Measurements from ENCODE around the gene PCDHGC3. TPM values are rescaled to one million over a fixed set of nuclear protein-coding genes. Genes with fewer than 3 reads are reported as not detected.

PCDHGC3 gene
- total and polyA plus RNA-seq, 9 of the 15 experiments (the other 6 are each of a cell fraction or from before 2014, with no cell fraction given), result 0.07 TPM; not detected in 8

DNA sequence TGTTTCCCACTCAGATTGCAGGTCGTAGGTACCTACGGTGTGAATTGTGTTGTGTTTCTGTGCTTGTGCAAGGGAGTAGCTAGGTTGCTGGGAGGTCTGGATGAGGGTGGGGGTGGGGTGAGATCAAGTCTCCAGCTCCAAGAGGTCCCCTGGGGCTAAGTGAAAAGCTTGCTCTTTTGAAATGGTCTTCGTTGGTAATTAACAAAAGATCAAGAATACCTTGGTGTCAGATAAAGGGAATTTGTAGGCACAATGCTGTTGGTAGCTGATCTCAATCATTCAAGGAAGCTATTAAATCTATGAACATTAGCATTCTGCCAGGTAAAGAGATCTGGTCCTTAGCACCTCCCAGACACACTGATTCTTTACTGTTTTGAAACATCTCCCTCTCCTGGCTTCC is 8.1 kb downstream of the PCDHGC3 start:
- FAIRE-seq, result no peak
- Histone ChIP-seq H3K9me3 (replicated peaks; ENCODE audit: control insufficient read depth, insufficient read depth, low read depth, low read length) (no peaks in the 10 kb centered on the region), H3K4me1 (replicated peaks in 1 of 2; ENCODE audit: control insufficient read depth in 2 of 2, insufficient read depth in 2 of 2, low read length in 2 of 2) (peaks cover 0 to 6% of the 10 kb centered on the region in 2 experiments; a peak in 2 of 5 replicates), H3K9ac (ENCODE audit: insufficient read depth in 1 of 2, low read depth in 2 of 2, low read length in 2 of 2) (no peak overlapping the region), H2AFZ (ENCODE audit: low read depth, low read length) (no peak overlapping the region), H3K4me3 (no peak overlapping the region), H3K9me1 (ENCODE audit: control insufficient read depth, insufficient read depth, low read length) (no peaks in the 10 kb centered on the region), H3K36me3 (ENCODE audit: control insufficient read depth, insufficient read depth, low read length) (no peaks in the 10 kb centered on the region), H3K4me2 (ENCODE audit: insufficient read depth, low read length) (no peak overlapping the region), H3K27ac (ENCODE audit: extremely low read depth, low read depth, low read length) (no peak overlapping the region), H4K20me1 (replicated peaks; ENCODE audit: control insufficient read depth, insufficient read depth, low read length) (no peaks in the 10 kb centered on the region), H3K27me3 (ENCODE audit: control insufficient read depth in 2 of 2, insufficient read depth in 2 of 2, low read length in 2 of 2) (peaks cover 41 to 45% of the 10 kb centered on the region in 2 experiments), H3K79me2 (ENCODE audit: control insufficient read depth, insufficient read depth, low read length) (no peaks in the 10 kb centered on the region)
- intact Hi-C loops (cut with micrococcal nuclease) (no loop called here), in situ Hi-C loops (cut with MboI) (no loop called here)
- peak in 1 of 4 experiments; percentile 3 for DNase-seq (ENCODE audit: extremely low read depth in 1 of 4, low spot score in 3 of 4)
- ATAC-seq, result no peak
- TF ChIP-seq, protein P1, sequence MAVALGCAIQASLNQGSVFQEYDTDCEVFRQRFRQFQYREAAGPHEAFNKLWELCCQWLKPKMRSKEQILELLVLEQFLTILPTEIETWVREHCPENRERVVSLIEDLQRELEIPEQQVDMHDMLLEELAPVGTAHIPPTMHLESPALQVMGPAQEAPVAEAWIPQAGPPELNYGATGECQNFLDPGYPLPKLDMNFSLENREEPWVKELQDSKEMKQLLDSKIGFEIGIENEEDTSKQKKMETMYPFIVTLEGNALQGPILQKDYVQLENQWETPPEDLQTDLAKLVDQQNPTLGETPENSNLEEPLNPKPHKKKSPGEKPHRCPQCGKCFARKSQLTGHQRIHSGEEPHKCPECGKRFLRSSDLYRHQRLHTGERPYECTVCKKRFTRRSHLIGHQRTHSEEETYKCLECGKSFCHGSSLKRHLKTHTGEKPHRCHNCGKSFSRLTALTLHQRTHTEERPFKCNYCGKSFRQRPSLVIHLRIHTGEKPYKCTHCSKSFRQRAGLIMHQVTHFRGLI (CRISPR knock-in tag; IDR thresholded peaks at IDR 0.05), result no peak
- TF ChIP-seq RBM15 (IDR thresholded peaks at IDR 0.05; ENCODE audit: insufficient read depth, low read length), result no peak
- no peak for TF ChIP-seq FOXP1 (CRISPR knock-in tag; IDR thresholded peaks at IDR 0.05)
- no peak for TF ChIP-seq TEAD1 (CRISPR knock-in tag; IDR thresholded peaks at IDR 0.05)
- CTCF ChIA-PET (ENCODE audit: low intra/inter-chr PET ratio), result no interaction called here
- POLR2A ChIA-PET, result interaction anchor here (1.4 kb wide), 1 partner anchor 8 kb away, joined by 3 read pairs; the partner anchor contains the start of gene PCDHGC3
- no TSS peak for BruUV-seq (replicated peaks)
- 0% methylated on average over 3 of the region's 3 CpGs for WGBS (ENCODE audit: insufficient coverage, low coverage, missing lambda C conversion rate)

- H3K4me3 ChIP-seq, result no peak overlapping the region
- no peaks in the 10 kb centered on the region for H3K79me2 ChIP-seq (ENCODE audit: control insufficient read depth, insufficient read depth, low read length)
- 5% methylated on average over 4 of the region's 4 CpGs for WGBS (ENCODE audit: insufficient coverage, low coverage, missing lambda C conversion rate)
- intact Hi-C loops (cut with micrococcal nuclease) (no loop called here), in situ Hi-C loops (cut with MboI) (no loop called here)
- H4K20me1 ChIP-seq (replicated peaks; ENCODE audit: control insufficient read depth, insufficient read depth, low read length), result no peaks in the 10 kb centered on the region
- no TSS peak for BruUV-seq (replicated peaks)
- H3K9me1 ChIP-seq (ENCODE audit: control insufficient read depth, insufficient read depth, low read length), result no peaks in the 10 kb centered on the region
- peaks cover 44 to 49% of the 10 kb centered on the region in 2 experiments for H3K27me3 ChIP-seq (ENCODE audit: control insufficient read depth in 2 of 2, insufficient read depth in 2 of 2, low read length in 2 of 2)
- H3K4me1 ChIP-seq (replicated peaks in 1 of 2; ENCODE audit: control insufficient read depth in 2 of 2, insufficient read depth in 2 of 2, low read length in 2 of 2), result peaks cover 0 to 6% of the 10 kb centered on the region in 2 experiments; a peak in 2 of 5 replicates
- TF ChIP-seq ELF1 (tag; IDR thresholded peaks at IDR 0.05), result no peak
- TF ChIP-seq ZNF696 (CRISPR knock-in tag; conservative IDR thresholded peaks at IDR 0.05), result no peak
- TF ChIP-seq HLTF (IDR thresholded peaks at IDR 0.05), result no peak
- TF ChIP-seq SP1 (CRISPR knock-in tag; IDR thresholded peaks at IDR 0.05), result no peak
- no peak for TF ChIP-seq RBBP5 (IDR thresholded peaks at IDR 0.05; ENCODE audit: borderline replicate concordance, insufficient read depth, low read length, poor library complexity, severe bottlenecking)
- no peak for TF ChIP-seq MYBL2 (IDR thresholded peaks at IDR 0.05; ENCODE audit: low read depth)
- no peak for TF ChIP-seq MYBL2 (CRISPR knock-in tag; IDR thresholded peaks at IDR 0.05; ENCODE audit: borderline replicate concordance)
- no peak for TF ChIP-seq ZNF146 (CRISPR knock-in tag; IDR thresholded peaks at IDR 0.05; ENCODE audit: unreplicated experiment)
- no peak for TF ChIP-seq SREBF1 (IDR thresholded peaks at IDR 0.05; ENCODE audit: borderline replicate concordance, low read depth, low read length)
- TF ChIP-seq NELFE (IDR thresholded peaks at IDR 0.05; ENCODE audit: insufficient read depth, insufficient read length), result no peak
- TF ChIP-seq BRD9 (IDR thresholded peaks at IDR 0.05; ENCODE audit: low read depth, partially characterized antibody), result no peak
- no peak for TF ChIP-seq HMG20B (CRISPR knock-in tag; IDR thresholded peaks at IDR 0.05)
- no peak for TF ChIP-seq ARHGAP35 (IDR thresholded peaks at IDR 0.05; ENCODE audit: partially characterized antibody)
- DNase-seq (ENCODE audit: extremely low read depth in 1 of 4, low spot score in 3 of 4) (no peak), FAIRE-seq (no peak), ATAC-seq (no peak)
- CTCF ChIA-PET (ENCODE audit: low intra/inter-chr PET ratio), result no interaction called here
- H3K4me2 ChIP-seq (ENCODE audit: insufficient read depth, low read length), result no peak overlapping the region
- H3K9me3 ChIP-seq (replicated peaks; ENCODE audit: control insufficient read depth, insufficient read depth, low read depth, low read length), result no peaks in the 10 kb centered on the region
- H2AFZ ChIP-seq (ENCODE audit: low read depth, low read length), result no peak overlapping the region
- no peak overlapping the region for H3K9ac ChIP-seq (ENCODE audit: insufficient read depth in 1 of 2, low read depth in 2 of 2, low read length in 2 of 2)
- H3K36me3 ChIP-seq (ENCODE audit: control insufficient read depth, insufficient read depth, low read length), result no peaks in the 10 kb centered on the region
- POLR2A ChIA-PET, result interaction anchor here (1.4 kb wide), 1 partner anchor 9 kb away, joined by 3 read pairs; the partner anchor contains the start of gene PCDHGC3
- no peak overlapping the region for H3K27ac ChIP-seq (ENCODE audit: extremely low read depth, low read depth, low read length)
Observed at GRCh38 chr5:141484310-141484640, 8.5 kb downstream of the PCDHGC3 start.
